Endothelial cell of umbilical vein (primary cell): ENCODE results near the gene ANGPTL7. TPM values are rescaled to one million over a fixed set of nuclear protein-coding genes. Genes with fewer than 3 reads are reported as not detected.

Source experiments
- BruUV-seq: library from RNA; stranded (reverse); fragments of 400-500 nt; replicated peaks from 2 replicates; lab custom pipeline; 2021; lab: Mats Ljungman, UMichigan
- CTCF ChIA-PET: fragments of 300-600, 350-600 bp; sonication (Branson Sonifier 250); formaldehyde crosslinking; loops from one replicate; lab custom pipeline; 2021; ENCODE audit warnings: antibody characterized with exemption, inconsistent platforms; lab: Charles Lee
- POLR2A ChIA-PET: fragments of 300-600, 350-600 bp; sonication (Branson Sonifier 250); formaldehyde crosslinking; loops from one replicate; lab custom pipeline; 2021; ENCODE audit warnings: antibody characterized with exemption, inconsistent platforms; lab: Charles Lee
- DNase-seq: peaks from one replicate; pipeline ENCODE4 v3.0.0-alpha.2; 2011; ENCODE audit warnings: low read depth, low spot score
- FAIRE-seq: peaks from 2 replicates; lab custom pipeline; 2011; peaks lifted over from hg19 to GRCh38; lab: Jason Lieb, UNC
- H2AFZ ChIP-seq: 2 replicates; pipeline ENCODE4 v1.6.0; 2012; ENCODE audit warnings: low read depth, low read length, control low read depth, inconsistent platforms
- H3K27ac ChIP-seq: 2 replicates; pipeline ENCODE4 v1.5.1; 2011; ENCODE audit warnings: low read depth, mild to moderate bottlenecking, control low read depth, low read length, moderate library complexity; ENCODE audit not compliant: insufficient read depth
- H3K27me3 ChIP-seq, 2 experiments: 2 replicates each; pipeline versions ENCODE4 v1.6.0 to v1.6.1; 2011; ENCODE audit warnings: low read length in 2 of 2, mixed read lengths in 1 of 2; ENCODE audit not compliant: control insufficient read depth in 2 of 2, insufficient read depth in 2 of 2
- H3K36me3 ChIP-seq, 2 experiments: 2 replicates in 1 of 2; 3 replicates in 1 of 2; pipeline ENCODE4 v1.5.1; 2011; ENCODE audit warnings: low read length in 2 of 2, mild to moderate bottlenecking in 1 of 2, moderate library complexity in 1 of 2; ENCODE audit not compliant: control insufficient read depth in 2 of 2, insufficient read depth in 2 of 2; ENCODE audit errors: extremely low read depth in 1 of 2
- H3K4me1 ChIP-seq: 3 replicates; pipeline ENCODE4 v1.5.1; 2011; ENCODE audit warnings: mild to moderate bottlenecking, low read length; ENCODE audit not compliant: control insufficient read depth, insufficient read depth; ENCODE audit errors: extremely low read depth
- H3K4me2 ChIP-seq: 2 replicates; pipeline ENCODE4 v1.6.1; 2011; ENCODE audit warnings: low read length, control low read depth, mixed read lengths; ENCODE audit not compliant: insufficient read depth
- H3K4me3 ChIP-seq, 3 experiments: fragments of 200-600 bp in 1 of 3; sonication (generic), shearing (Covaris generic) in 1 of 3; replicated peaks in 1 of 3; 2 replicates each; pipeline ENCODE4 v1.5.1; 2011 to 2016; ENCODE audit warnings: control low read depth in 3 of 3, low read length in 3 of 3, mild to moderate bottlenecking in 2 of 3, inconsistent platforms in 1 of 3, low read depth in 1 of 3, moderate library complexity in 1 of 3; ENCODE audit not compliant: insufficient read depth in 1 of 3
- H3K79me2 ChIP-seq: 2 replicates; pipeline ENCODE4 v1.6.0; 2012; ENCODE audit warnings: low read length, inconsistent platforms; ENCODE audit not compliant: control insufficient read depth, insufficient read depth
- H3K9ac ChIP-seq: replicated peaks from 2 replicates; pipeline ENCODE3; 2011; ENCODE audit warnings: low read length, control low read depth; ENCODE audit not compliant: insufficient read depth; ENCODE audit errors: extremely low read depth
- H3K9me1 ChIP-seq: replicated peaks from 3 replicates; pipeline ENCODE4 v1.6.0; 2011; ENCODE audit warnings: mild to moderate bottlenecking, low read length; ENCODE audit not compliant: control insufficient read depth, insufficient read depth; ENCODE audit errors: extremely low read depth
- H3K9me3 ChIP-seq: replicated peaks from 2 replicates; pipeline ENCODE4 v1.5.1; 2012; ENCODE audit warnings: low read length, inconsistent platforms; ENCODE audit not compliant: control insufficient read depth, insufficient read depth
- H4K20me1 ChIP-seq: replicated peaks from 2 replicates; pipeline ENCODE3; 2011; ENCODE audit warnings: mild to moderate bottlenecking, low read length; ENCODE audit not compliant: control insufficient read depth, insufficient read depth; ENCODE audit errors: extremely low read depth
- EZH2 ChIP-seq: IDR thresholded peaks from 2 replicates; pipeline ENCODE4 v1.6.1; 2012; ENCODE audit warnings: borderline replicate concordance, low read depth, mild to moderate bottlenecking, moderate library complexity, low read length, inconsistent platforms; ENCODE audit not compliant: severe bottlenecking
- FOS ChIP-seq: IDR thresholded peaks from 2 replicates; pipeline ENCODE4 v1.6.1; 2011; ENCODE audit warnings: mild to moderate bottlenecking, low read length, moderate library complexity, borderline replicate concordance; ENCODE audit not compliant: insufficient read depth
- GATA2 ChIP-seq: IDR thresholded peaks from 2 replicates; pipeline ENCODE4 v1.7.0; 2011; ENCODE audit warnings: low read depth, mild to moderate bottlenecking, moderate library complexity, mixed read lengths, low read length; ENCODE audit not compliant: insufficient read length, insufficient read depth
- JUN ChIP-seq: IDR thresholded peaks from 2 replicates; pipeline ENCODE4 v1.6.1; 2011; ENCODE audit warnings: borderline replicate concordance, low read depth; ENCODE audit not compliant: insufficient read length, insufficient read depth
- MYC ChIP-seq: IDR thresholded peaks from one replicate; pipeline ENCODE4 v1.6.1; 2011; ENCODE audit warnings: mild to moderate bottlenecking, low read depth, low read length
- POLR2A ChIP-seq: IDR thresholded peaks from 2 replicates; pipeline ENCODE4 v1.6.1; 2012; ENCODE audit warnings: low read depth, mild to moderate bottlenecking, control low read depth, low read length
- POLR2AphosphoS5 ChIP-seq: IDR thresholded peaks from 2 replicates; pipeline ENCODE4 v1.6.1; 2012; ENCODE audit warnings: low read depth, mild to moderate bottlenecking, control low read depth, low read length, moderate library complexity; ENCODE audit not compliant: insufficient read depth
- dilution Hi-C: fragments of 300-500 bp; cut with MboI; formaldehyde crosslinking; loops from one replicate; pipeline ENCODE4 v1.15.0; 2019; ENCODE audit warnings: low sequenced_read_pairs; ENCODE audit not compliant: extremely low pct_ligation_motif_present
- intact Hi-C: fragments of 100-400 bp; cut with micrococcal nuclease; formaldehyde crosslinking; loops from one replicate; pipeline ENCODE4 v1.10.0; 2022
- polyA plus RNA-seq, 4 experiments: library from polyadenylated mRNA; depleted of rRNA in 3 of 4; stranded (reverse) in 3 of 4; unstranded in 1 of 4; fragments of >200 nt; gene quantifications; 2 replicates each; pipeline versions ENCODE4 v1.2.1 to v1.2.3, GENCODE V29; 2011 to 2012; ENCODE audit warnings: missing spikeins in 1 of 4
- total RNA-seq: library from RNA; stranded (reverse); gene quantifications from 2 replicates; pipeline ENCODE4 v1.2.3, GENCODE V29; 2021
- TF ChIP-seq, protein P1 (sequence below), 2 donors: IDR thresholded peaks; 1 replicate in 1 of 2; 2 replicates in 1 of 2; pipeline ENCODE4 v1.5.1; 2011; ENCODE audit warnings: low read length in 2 of 2, mild to moderate bottlenecking in 2 of 2, moderate library complexity in 2 of 2, control low read depth in 1 of 2, inconsistent platforms in 1 of 2, low read depth in 1 of 2; ENCODE audit not compliant: insufficient read depth in 1 of 2; ENCODE audit errors: extremely low read depth in 1 of 2
- TF ChIP-seq, protein P2 (sequence below): IDR thresholded peaks from 2 replicates; pipeline ENCODE4 v1.6.1; 2011; ENCODE audit not compliant: insufficient read depth, insufficient read length

ANGPTL7 gene
- total and polyA plus RNA-seq, 2 donors (not counting 3 experiments of a cell fraction or from before 2014, with no cell fraction given) = not detected

DNA sequence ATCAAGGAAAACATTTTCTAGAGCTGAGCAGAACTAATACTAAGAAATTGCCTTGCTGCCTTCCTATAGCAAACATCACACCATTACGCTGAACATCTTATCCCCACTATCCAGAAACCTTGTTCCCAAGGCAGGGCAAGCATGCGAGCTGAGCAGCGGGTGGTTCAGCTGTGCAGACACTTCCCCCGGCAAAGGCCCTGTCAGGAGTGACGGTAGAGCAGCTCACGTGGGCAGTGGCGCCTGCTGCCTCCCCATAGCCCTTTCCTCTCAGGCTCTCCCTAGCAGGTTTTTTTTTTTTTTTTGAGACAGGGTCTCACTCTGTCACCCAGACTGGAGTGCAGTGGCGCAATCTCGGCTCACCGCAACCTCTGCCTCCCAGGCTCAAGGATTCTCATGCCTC, 13.7 kb upstream of the ANGPTL7 start:
- no peak overlapping the region for H3K9ac ChIP-seq
- no TSS peak for BruUV-seq
- no peaks in the 10 kb centered on the region for H3K9me1 ChIP-seq
- H3K4me1 ChIP-seq = no peaks in the 10 kb centered on the region
- FAIRE-seq = no peak
- H4K20me1 ChIP-seq = no peaks in the 10 kb centered on the region
- no peak for DNase-seq
- H2AFZ ChIP-seq = no peak overlapping the region
- dilution Hi-C loops (no loop called here), intact Hi-C loops (no loop called here)
- H3K4me2 ChIP-seq = no peak overlapping the region
- POLR2A ChIA-PET = no interaction called here
- CTCF ChIA-PET = interaction anchor here (1.7 kb wide), 1 partner anchor 28 kb away, joined by 4 read pairs; no protein-coding TSS in a partner anchor
- TF ChIP-seq FOS = no peak
- TF ChIP-seq EZH2 = no peak
- TF ChIP-seq, protein P1, sequence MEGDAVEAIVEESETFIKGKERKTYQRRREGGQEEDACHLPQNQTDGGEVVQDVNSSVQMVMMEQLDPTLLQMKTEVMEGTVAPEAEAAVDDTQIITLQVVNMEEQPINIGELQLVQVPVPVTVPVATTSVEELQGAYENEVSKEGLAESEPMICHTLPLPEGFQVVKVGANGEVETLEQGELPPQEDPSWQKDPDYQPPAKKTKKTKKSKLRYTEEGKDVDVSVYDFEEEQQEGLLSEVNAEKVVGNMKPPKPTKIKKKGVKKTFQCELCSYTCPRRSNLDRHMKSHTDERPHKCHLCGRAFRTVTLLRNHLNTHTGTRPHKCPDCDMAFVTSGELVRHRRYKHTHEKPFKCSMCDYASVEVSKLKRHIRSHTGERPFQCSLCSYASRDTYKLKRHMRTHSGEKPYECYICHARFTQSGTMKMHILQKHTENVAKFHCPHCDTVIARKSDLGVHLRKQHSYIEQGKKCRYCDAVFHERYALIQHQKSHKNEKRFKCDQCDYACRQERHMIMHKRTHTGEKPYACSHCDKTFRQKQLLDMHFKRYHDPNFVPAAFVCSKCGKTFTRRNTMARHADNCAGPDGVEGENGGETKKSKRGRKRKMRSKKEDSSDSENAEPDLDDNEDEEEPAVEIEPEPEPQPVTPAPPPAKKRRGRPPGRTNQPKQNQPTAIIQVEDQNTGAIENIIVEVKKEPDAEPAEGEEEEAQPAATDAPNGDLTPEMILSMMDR (IDR thresholded peaks at IDR 0.05; ENCODE audit: extremely low read depth in 1 of 2, insufficient read depth in 1 of 2, low read depth in 1 of 2, low read length in 2 of 2) = no peak
- no peak for TF ChIP-seq GATA2
- TF ChIP-seq JUN = no peak
- TF ChIP-seq POLR2A = no peak
- TF ChIP-seq, protein P2, sequence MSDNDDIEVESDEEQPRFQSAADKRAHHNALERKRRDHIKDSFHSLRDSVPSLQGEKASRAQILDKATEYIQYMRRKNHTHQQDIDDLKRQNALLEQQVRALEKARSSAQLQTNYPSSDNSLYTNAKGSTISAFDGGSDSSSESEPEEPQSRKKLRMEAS = no peak
- no peak for TF ChIP-seq MYC
- TF ChIP-seq POLR2AphosphoS5 = no peak
- H3K27me3 ChIP-seq = no peaks in the 10 kb centered on the region
- H3K4me3 ChIP-seq = no peak overlapping the region
- no peak overlapping the region for H3K27ac ChIP-seq
- no peaks in the 10 kb centered on the region for H3K79me2 ChIP-seq
- H3K36me3 ChIP-seq = peaks cover 1 to 4% of the 10 kb centered on the region in 2 experiments
- H3K9me3 ChIP-seq = no peaks in the 10 kb centered on the region
